GM12865 (cell line): ENCODE results near the gene GDPD3.
"Not testable (repeated sequence)": the region's sequence is repeated elsewhere in the genome, so short reads cannot be mapped to it uniquely, and the experiment has no call there.

Source experiments
- DNase-seq: peaks from one replicate; pipeline ENCODE4 v3.0.0; 2010; ENCODE audit warnings: low read depth
- H3K4me3 ChIP-seq: 2 replicates; pipeline ENCODE4 v1.5.1; 2011; ENCODE audit warnings: mild to moderate bottlenecking, low read depth, low read length, control low read depth
- CTCF ChIP-seq: IDR thresholded peaks from 2 replicates; pipeline ENCODE4 v1.5.1; 2011; ENCODE audit warnings: low read length, control low read depth, low read depth, inconsistent platforms; ENCODE audit not compliant: insufficient read depth; ENCODE audit errors: missing control alignments

The GDPD3 gene

GRCh38 chr16:30116291-30117207 lies 3.2 kb upstream of the GDPD3 start:
- DNase-seq = no peak
- no peak overlapping the region for H3K4me3 ChIP-seq
- TF ChIP-seq CTCF = no peak

- DNase-seq = no peak
- TF ChIP-seq CTCF = no peak
- H3K4me3 ChIP-seq = no peak overlapping the region
Observed at GRCh38 chr16:30115238-30115637, 1.9 kb upstream of the GDPD3 start.

GRCh38 chr16:30114833-30115232 lies 1.5 kb upstream of the GDPD3 start:
- DNase-seq, H3K4me3 ChIP-seq: not testable (repeated sequence)

GRCh38 chr16:30114411-30114810 lies 1.1 kb upstream of the GDPD3 start:
- no peak for TF ChIP-seq CTCF
- no peak overlapping the region for H3K4me3 ChIP-seq
- no peak for DNase-seq

- no peak overlapping the region for H3K4me3 ChIP-seq
- DNase-seq = no peak
- TF ChIP-seq CTCF = no peak
Observed at GRCh38 chr16:30113711-30114333, 485 bp upstream of the GDPD3 start.

- no peak overlapping the region for H3K4me3 ChIP-seq
- TF ChIP-seq CTCF = peak; percentile 83
- peak; percentile 82 for DNase-seq
Observed at GRCh38 chr16:30112197-30113030, 923 bp downstream of the GDPD3 start.

GRCh38 chr16:30110661-30111060 lies 2.7 kb downstream of the GDPD3 start:
- no peak for TF ChIP-seq CTCF

More at GRCh38 chr16:30110661-30111060, 2.7 kb downstream of the GDPD3 start:
- no peak for DNase-seq
- no peak overlapping the region for H3K4me3 ChIP-seq
